A673 (cell line): ENCODE data around the gene STX18. TPM values are rescaled to one million over a fixed set of nuclear protein-coding genes. Genes with fewer than 3 reads are reported as not detected.
"Not testable (repeated sequence)": the region's sequence is repeated elsewhere in the genome, so short reads cannot be mapped to it uniquely, and the experiment has no call there.

Source experiments
- BruUV-seq: library from RNA; stranded (reverse); fragments of 400-500 nt; replicated peaks from 2 replicates; lab custom pipeline; 2021; lab: Mats Ljungman, UMichigan
- CTCF ChIA-PET: fragments of 300-600 bp; sonication (Branson Sonifier 250); formaldehyde crosslinking; loops from one replicate; lab custom pipeline; 2022; ENCODE audit warnings: antibody characterized with exemption; lab: Charles Lee
- POLR2A ChIA-PET: fragments of 300-600 bp; sonication (Branson Sonifier 250); formaldehyde crosslinking; loops from one replicate; lab custom pipeline; 2022; ENCODE audit warnings: antibody characterized with exemption; ENCODE audit not compliant: low non-redundant PET; lab: Charles Lee
- DNase-seq: peaks from one replicate; pipeline ENCODE4 v3.0.0-alpha.2; 2015; ENCODE audit warnings: low spot score
- H3K27ac ChIP-seq: fragments of 200-600 bp; sonication (generic); 2 replicates; pipeline ENCODE4 v1.5.1; 2016; ENCODE audit warnings: mixed run types, low read depth, mild to moderate bottlenecking, mixed read lengths, antibody characterized with exemption, low read length; ENCODE audit not compliant: poor library complexity, severe bottlenecking
- H3K27me3 ChIP-seq: fragments of 200-600 bp; sonication (generic); replicated peaks from 2 replicates; pipeline ENCODE4 v1.6.1; 2017; ENCODE audit warnings: mixed run types, low read depth, mild to moderate bottlenecking, mixed read lengths, antibody characterized with exemption, low read length; ENCODE audit not compliant: insufficient read depth, poor library complexity
- H3K36me3 ChIP-seq: fragments of 200-600 bp; sonication (generic); 2 replicates; pipeline ENCODE4 v1.6.1; 2016; ENCODE audit warnings: mixed run types, mild to moderate bottlenecking, mixed read lengths, antibody characterized with exemption, low read length; ENCODE audit not compliant: insufficient read depth, poor library complexity, severe bottlenecking
- H3K4me1 ChIP-seq: fragments of 200-600 bp; sonication (generic); 2 replicates; pipeline ENCODE4 v1.6.1; 2017; ENCODE audit warnings: mixed run types, mild to moderate bottlenecking, mixed read lengths, antibody characterized with exemption, low read length; ENCODE audit not compliant: insufficient read depth, poor library complexity, severe bottlenecking
- H3K4me3 ChIP-seq: fragments of 200-600 bp; sonication (generic); 2 replicates; pipeline ENCODE4 v1.5.1; 2016; ENCODE audit warnings: low read depth, mixed run types, mild to moderate bottlenecking, mixed read lengths, low read length; ENCODE audit not compliant: poor library complexity, severe bottlenecking
- H3K9me3 ChIP-seq: fragments of 200-600 bp; sonication (generic); 2 replicates; pipeline ENCODE4 v1.6.1; 2016; ENCODE audit warnings: mixed run types, low read depth, mild to moderate bottlenecking, mixed read lengths, antibody characterized with exemption, low read length; ENCODE audit not compliant: poor library complexity, severe bottlenecking
- EZH2 ChIP-seq: fragments of 200-600 bp; sonication (generic); IDR thresholded peaks from 2 replicates; pipeline ENCODE4 v1.6.1; 2017; ENCODE audit warnings: borderline replicate concordance, low read depth, mild to moderate bottlenecking, mixed read lengths, antibody characterized with exemption, low read length; ENCODE audit not compliant: poor library complexity, severe bottlenecking
- intact Hi-C: fragments of 100-400 bp; cut with micrococcal nuclease; formaldehyde crosslinking; loops from one replicate; pipeline ENCODE4 v1.10.0; 2022; ENCODE audit not compliant: unreplicated experiment
- total RNA-seq: library from RNA; stranded (reverse); gene quantifications from 2 replicates; pipeline ENCODE4 v1.2.3, GENCODE V29; 2021
- TF ChIP-seq, protein P1 (sequence below): fragments of 300-800, 200-600 bp; sonication (generic); conservative IDR thresholded peaks from 2 replicates; pipeline ENCODE4 v1.5.1; 2017; ENCODE audit warnings: low read depth, mild to moderate bottlenecking, antibody characterized with exemption, low read length, moderate library complexity, mixed read lengths

Gene STX18
- total RNA-seq, 1 experiment from 2014 or later: 34.3 TPM

DNA sequence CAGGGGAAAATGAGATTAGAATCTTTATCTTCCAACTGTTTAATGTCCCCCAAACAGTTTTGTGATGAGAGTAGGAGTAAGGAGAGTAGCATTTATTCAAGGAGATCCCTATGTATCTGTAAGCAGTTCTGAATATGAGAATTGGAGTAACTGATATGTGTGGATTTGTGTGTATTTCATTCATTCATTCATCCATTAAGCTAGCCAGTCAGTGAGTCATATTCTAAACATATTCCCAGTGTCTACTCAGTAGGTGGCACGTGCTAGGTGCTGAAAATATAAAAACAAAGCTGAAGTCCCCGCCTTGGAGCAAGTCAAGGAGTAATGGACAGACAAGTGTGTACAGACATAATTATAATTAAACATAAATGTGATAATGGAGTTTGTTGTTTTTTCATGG lies 12.4 kb upstream of the STX18 start:
- Histone ChIP-seq H3K4me1 (no peaks in the 10 kb centered on the region), H3K27me3 (no peaks in the 10 kb centered on the region), H3K36me3 (no peaks in the 10 kb centered on the region), H3K9me3 (no peaks in the 10 kb centered on the region), H3K27ac (no peak overlapping the region), H3K4me3 (no peak overlapping the region)
- CTCF ChIA-PET: no interaction called here
- BruUV-seq: no TSS peak
- no peak for DNase-seq
- no peak for TF ChIP-seq EZH2
- TF ChIP-seq, protein P1, sequence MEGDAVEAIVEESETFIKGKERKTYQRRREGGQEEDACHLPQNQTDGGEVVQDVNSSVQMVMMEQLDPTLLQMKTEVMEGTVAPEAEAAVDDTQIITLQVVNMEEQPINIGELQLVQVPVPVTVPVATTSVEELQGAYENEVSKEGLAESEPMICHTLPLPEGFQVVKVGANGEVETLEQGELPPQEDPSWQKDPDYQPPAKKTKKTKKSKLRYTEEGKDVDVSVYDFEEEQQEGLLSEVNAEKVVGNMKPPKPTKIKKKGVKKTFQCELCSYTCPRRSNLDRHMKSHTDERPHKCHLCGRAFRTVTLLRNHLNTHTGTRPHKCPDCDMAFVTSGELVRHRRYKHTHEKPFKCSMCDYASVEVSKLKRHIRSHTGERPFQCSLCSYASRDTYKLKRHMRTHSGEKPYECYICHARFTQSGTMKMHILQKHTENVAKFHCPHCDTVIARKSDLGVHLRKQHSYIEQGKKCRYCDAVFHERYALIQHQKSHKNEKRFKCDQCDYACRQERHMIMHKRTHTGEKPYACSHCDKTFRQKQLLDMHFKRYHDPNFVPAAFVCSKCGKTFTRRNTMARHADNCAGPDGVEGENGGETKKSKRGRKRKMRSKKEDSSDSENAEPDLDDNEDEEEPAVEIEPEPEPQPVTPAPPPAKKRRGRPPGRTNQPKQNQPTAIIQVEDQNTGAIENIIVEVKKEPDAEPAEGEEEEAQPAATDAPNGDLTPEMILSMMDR: no peak
- POLR2A ChIA-PET: no interaction called here
- intact Hi-C loops: no loop called here

DNA sequence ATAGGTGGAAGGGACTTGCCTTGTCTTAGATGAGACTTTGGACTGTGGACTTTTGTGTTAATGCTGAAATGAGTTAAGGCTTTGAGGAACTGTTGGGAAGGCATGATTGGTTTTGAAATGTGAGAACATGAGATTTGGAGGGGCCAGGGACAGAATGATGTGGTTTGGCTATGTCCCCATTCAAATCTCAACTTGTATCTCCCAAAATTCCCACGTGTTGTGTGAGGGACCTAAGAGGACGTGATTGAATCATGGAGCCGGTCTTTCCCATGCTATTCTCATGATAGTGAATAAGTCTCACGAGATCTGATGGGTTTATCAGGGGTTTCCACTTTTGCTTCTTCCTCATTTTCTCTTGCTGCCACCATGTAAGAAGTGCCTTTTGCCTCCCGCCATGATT lies 10.2 kb upstream of the STX18 start:
- intact Hi-C loops, H3K4me3 ChIP-seq, BruUV-seq, DNase-seq, H3K27me3 ChIP-seq, H3K36me3 ChIP-seq, H3K27ac ChIP-seq, H3K9me3 ChIP-seq, CTCF ChIA-PET, POLR2A ChIA-PET, H3K4me1 ChIP-seq: not testable (repeated sequence)

DNA sequence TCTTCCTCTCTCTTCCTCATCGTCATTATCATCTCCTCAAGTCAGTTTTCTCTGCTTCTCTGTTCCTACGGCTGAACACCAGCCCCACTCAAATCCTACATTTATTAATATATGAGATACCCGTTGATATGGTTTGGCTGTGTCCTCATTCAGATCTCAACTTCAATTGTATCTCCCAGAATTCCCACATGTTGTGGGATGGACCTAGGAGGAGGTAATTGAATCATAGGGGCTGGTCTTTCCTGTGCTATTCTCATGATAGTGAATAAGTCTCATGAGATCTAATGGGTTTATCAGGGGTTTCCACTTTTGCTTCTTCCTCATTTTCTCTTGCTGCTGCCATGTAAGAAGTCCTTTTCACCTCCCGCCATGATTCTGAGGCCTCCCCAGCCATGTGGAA lies 8.3 kb upstream of the STX18 start:
- BruUV-seq, H3K27me3 ChIP-seq, intact Hi-C loops, H3K36me3 ChIP-seq, CTCF ChIA-PET, DNase-seq, H3K4me1 ChIP-seq, H3K27ac ChIP-seq, POLR2A ChIA-PET, H3K9me3 ChIP-seq, H3K4me3 ChIP-seq: not testable (repeated sequence)

DNA sequence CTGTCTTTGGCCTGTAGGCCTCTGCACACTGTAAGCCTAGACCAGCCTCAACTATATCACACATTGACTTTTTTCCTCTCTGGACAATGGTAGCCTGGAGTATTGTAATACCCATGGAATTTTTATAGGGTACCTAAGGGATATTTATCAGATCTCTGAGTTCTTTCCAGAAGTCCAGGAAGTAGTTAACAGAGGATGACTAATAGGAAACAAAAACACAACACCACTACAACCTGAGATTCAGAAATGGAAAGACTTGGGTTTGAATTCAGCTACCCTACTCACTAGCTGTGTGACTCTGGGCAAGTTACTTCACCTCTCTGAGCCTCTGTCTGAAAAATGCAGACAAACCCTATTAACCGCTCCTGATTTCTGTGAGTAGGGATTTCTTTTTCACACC lies 7.7 kb upstream of the STX18 start:
- Histone ChIP-seq H3K4me1 (no peaks in the 10 kb centered on the region), H3K36me3 (no peaks in the 10 kb centered on the region), H3K9me3 (no peaks in the 10 kb centered on the region), H3K4me3 (no peak overlapping the region), H3K27ac (no peak overlapping the region), H3K27me3 (no peaks in the 10 kb centered on the region)
- TF ChIP-seq, protein P1: no peak
- TF ChIP-seq EZH2: no peak
- DNase-seq: no peak
- ChIA-PET POLR2A (no interaction called here), CTCF (no interaction called here)
- intact Hi-C loops: no loop called here
- no TSS peak for BruUV-seq
